Mucosa of descending colon (tissue), 3 donors: ENCODE measurements around the gene PRIM1. TPM values are rescaled to one million over a fixed set of nuclear protein-coding genes. Genes with fewer than 3 reads are reported as not detected.

Source experiments
- ATAC-seq: fragments of 200-7000 bp; cut with Tn5 transposase; one replicate; pipeline ENCODE4 v1.9.1; 2020; ENCODE audit warnings: mild to moderate bottlenecking, moderate library complexity
- DNase-seq, 3 donors: peaks; one replicate each; pipeline ENCODE4 v3.0.0-alpha.2; 2020
- H3K36me3 ChIP-seq: fragments of 200-600 bp; one replicate; pipeline ENCODE4 v1.8.0; 2021; ENCODE audit warnings: low read depth, mild to moderate bottlenecking
- H3K4me1 ChIP-seq: fragments of 200-600 bp; one replicate; pipeline ENCODE4 v1.8.0; 2021; ENCODE audit warnings: low read depth, mild to moderate bottlenecking
- H3K4me3 ChIP-seq: fragments of 200-600 bp; one replicate; pipeline ENCODE4 v1.8.0; 2021; ENCODE audit warnings: mild to moderate bottlenecking
- H3K9me3 ChIP-seq: fragments of 200-600 bp; one replicate; pipeline ENCODE4 v1.8.0; 2021; ENCODE audit warnings: mild to moderate bottlenecking
- CTCF ChIP-seq: fragments of 200-600 bp; IDR thresholded peaks from one replicate; pipeline ENCODE4 v1.8.0; 2022; ENCODE audit warnings: antibody characterized with exemption, mild to moderate bottlenecking
- intact Hi-C, 2 donors: fragments of 100-400 bp; cut with DNase I in 1 of 2; cut with micrococcal nuclease in 1 of 2; formaldehyde crosslinking; loops; one replicate each; pipeline versions ENCODE4 v1.11.0 to v1.11.1; 2022; cut with DNase I, micrococcal nuclease
- total RNA-seq, 3 donors: library from RNA; stranded (reverse); fragmentation: NEBNext Ultra II Directional in 2 of 3; extraction: Animal tissue kit (Norgen Biotek cat#: 25700) in 2 of 3; gene quantifications; one replicate each; pipeline versions ENCODE4 v1.2.1 to v1.2.4, GENCODE V29; 2021 to 2023
- donor health status: DM: no; HTN: no; CAD: no; lungs with moderate emphysema.
- donor health status: DM: no; HTN: no; CAD: no.
- donor health status: DM: no; HTN: yes; CAD: no.

Gene PRIM1
- total RNA-seq, 3 donors from 2014 or later, result 6.3 to 11.5 (median 6.8) TPM

- no peaks in the 10 kb centered on the region for H3K4me1 ChIP-seq
- intact Hi-C loops, result no loop called here
- ATAC-seq, result no peak
Measured at GRCh38 chr12:56787498-56787897, 35.4 kb upstream of the PRIM1 start.

GRCh38 chr12:56785874-56786273 lies 33.8 kb upstream of the PRIM1 start:
- Histone ChIP-seq H3K9me3 (no peaks in the 10 kb centered on the region), H3K4me3 (no peak overlapping the region), H3K4me1 (no peaks in the 10 kb centered on the region), H3K36me3 (no peaks in the 10 kb centered on the region)
- ATAC-seq (no peak), DNase-seq (no peak)
- TF ChIP-seq CTCF, result no peak
- intact Hi-C loops, result no loop called here

More at GRCh38 chr12:56787498-56787897, 35.4 kb upstream of the PRIM1 start:
- Histone ChIP-seq H3K9me3 (no peaks in the 10 kb centered on the region), H3K36me3 (no peaks in the 10 kb centered on the region), H3K4me3 (no peak overlapping the region)
- TF ChIP-seq CTCF, result no peak
- no peak for DNase-seq

- TF ChIP-seq CTCF, result no peak
- H3K4me3 ChIP-seq, result no peak overlapping the region
- H3K4me1 ChIP-seq, result no peaks in the 10 kb centered on the region
- ATAC-seq (no peak), DNase-seq (no peak)
- intact Hi-C loops, result no loop called here
- H3K9me3 ChIP-seq, result no peaks in the 10 kb centered on the region
- H3K36me3 ChIP-seq, result no peaks in the 10 kb centered on the region
Measured at GRCh38 chr12:56785141-56785865, 33.2 kb upstream of the PRIM1 start.

- ATAC-seq (no peak), DNase-seq (no peak)
- intact Hi-C loops, result no loop called here
- Histone ChIP-seq H3K36me3 (no peaks in the 10 kb centered on the region), H3K4me1 (no peaks in the 10 kb centered on the region), H3K4me3 (no peak overlapping the region), H3K9me3 (no peaks in the 10 kb centered on the region)
- TF ChIP-seq CTCF, result no peak
Measured at GRCh38 chr12:56781726-56782125, 29.6 kb upstream of the PRIM1 start.

- no peak for DNase-seq
- H3K4me1 ChIP-seq, result no peaks in the 10 kb centered on the region
- intact Hi-C loops, result no loop called here
- H3K9me3 ChIP-seq, result no peaks in the 10 kb centered on the region
- no peak overlapping the region for H3K4me3 ChIP-seq
- TF ChIP-seq CTCF, result no peak
- no peak for ATAC-seq
- no peaks in the 10 kb centered on the region for H3K36me3 ChIP-seq
Measured at GRCh38 chr12:56778756-56779155, 26.6 kb upstream of the PRIM1 start.
